Endodermal cell (in vitro differentiated cells): ENCODE results near the gene ASXL2. TPM values are rescaled to one million over a fixed set of nuclear protein-coding genes. Genes with fewer than 3 reads are reported as not detected.

ENCODE experiments used
- DNase-seq: peaks from one replicate; pipeline ENCODE4 v3.0.0-alpha.2; 2017
- H3K27ac ChIP-seq: 2 replicates; pipeline ENCODE4 v1.5.1; 2013; ENCODE audit warnings: mild to moderate bottlenecking, low read depth, low read length, moderate library complexity
- H3K27me3 ChIP-seq: 2 replicates; pipeline ENCODE4 v1.6.1; 2013; ENCODE audit warnings: mild to moderate bottlenecking, low read length, moderate library complexity; ENCODE audit not compliant: insufficient read depth, control insufficient read depth, poor library complexity, severe bottlenecking
- H3K36me3 ChIP-seq: 2 replicates; pipeline ENCODE4 v1.7.0; 2013; ENCODE audit warnings: mild to moderate bottlenecking, low read length, moderate library complexity; ENCODE audit not compliant: control insufficient read depth, insufficient read depth
- H3K4me1 ChIP-seq: one replicate; pipeline ENCODE4 v1.7.0; 2013; ENCODE audit warnings: low read length; ENCODE audit not compliant: control insufficient read depth, insufficient read depth
- H3K4me3 ChIP-seq: 2 replicates; pipeline ENCODE4 v1.5.1; 2013; ENCODE audit warnings: mild to moderate bottlenecking, low read length, moderate library complexity
- H3K9ac ChIP-seq: 2 replicates; pipeline ENCODE4 v1.6.1; 2013; ENCODE audit warnings: mild to moderate bottlenecking, low read length, moderate library complexity; ENCODE audit not compliant: poor library complexity, severe bottlenecking; ENCODE audit errors: extremely low read depth
- H3K9me3 ChIP-seq: 2 replicates; pipeline ENCODE4 v1.6.1; 2013; ENCODE audit warnings: mild to moderate bottlenecking, low read length, moderate library complexity; ENCODE audit not compliant: control insufficient read depth
- H3K27ac Mint-ChIP-seq: 2 replicates; pipeline ENCODE4 v1.8.0; 2020; ENCODE audit warnings: mixed read lengths
- H3K27me3 Mint-ChIP-seq: 2 replicates; pipeline ENCODE4 v1.8.0; 2021; ENCODE audit warnings: mild to moderate bottlenecking, mixed read lengths; ENCODE audit not compliant: insufficient read depth
- H3K36me3 Mint-ChIP-seq: 2 replicates; pipeline ENCODE4 v1.8.0; 2020; ENCODE audit warnings: low read depth, mixed read lengths
- H3K4me1 Mint-ChIP-seq: 2 replicates; pipeline ENCODE4 v1.8.0; 2020; ENCODE audit warnings: mixed read lengths
- H3K4me3 Mint-ChIP-seq: 2 replicates; pipeline ENCODE4 v1.8.0; 2020; ENCODE audit warnings: mild to moderate bottlenecking, moderate library complexity, mixed read lengths
- H3K9me3 Mint-ChIP-seq: 2 replicates; pipeline ENCODE4 v1.8.0; 2020; ENCODE audit warnings: mild to moderate bottlenecking, mixed read lengths
- WGBS, 2 experiments: methylation state at CpG; one replicate each; pipeline versions ENCODE4 v1.1.5 to v1.1.7; 2013; ENCODE audit warnings: missing lambda C conversion rate in 2 of 2, mixed read lengths in 1 of 2; ENCODE audit not compliant: insufficient coverage in 1 of 2, insufficient read length in 1 of 2; 5-methylcytosine and 5-hydroxymethylcytosine counted together
- total RNA-seq, 2 donors: library from RNA; stranded (reverse); fragmentation: NEBNext Ultra II Directional in 1 of 2; extraction: Animal tissue kit (Norgen Biotek cat#: 25700) in 1 of 2; gene quantifications; 2 replicates in 1 of 2; 3 replicates in 1 of 2; pipeline ENCODE4 v1.2.1, GENCODE V29; 2021
- TF ChIP-seq, protein P1 (sequence below): fragments of 200-600 bp; sonication (generic); conservative IDR thresholded peaks from 2 replicates; pipeline ENCODE4 v1.5.0; 2021; ENCODE audit warnings: antibody characterized with exemption, mild to moderate bottlenecking

Gene ASXL2
- total RNA-seq, 2 donors from 2014 or later: 33.2 to 41.7 TPM

DNA sequence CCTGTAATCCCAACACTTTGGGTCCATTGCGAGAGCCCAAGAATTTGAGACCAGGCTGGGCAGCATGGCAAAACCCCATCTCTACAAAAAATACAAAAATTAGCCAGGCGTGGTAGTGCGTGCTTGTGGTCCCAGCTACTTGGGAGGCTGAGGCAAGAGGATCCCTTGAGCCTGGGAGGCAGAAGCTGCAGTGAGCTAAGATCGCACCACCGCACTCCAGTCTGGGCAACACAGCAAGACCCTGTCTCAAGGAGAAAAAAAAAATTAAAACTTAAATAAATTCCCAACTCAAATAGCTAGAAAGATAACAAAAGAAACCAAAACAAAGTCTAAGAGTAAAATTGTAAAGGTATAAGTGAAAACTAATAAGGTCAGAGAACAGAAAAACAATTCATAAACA, 6.2 kb downstream of the ASXL2 start:
- H3K27ac ChIP-seq: no peak overlapping the region
- Mint-ChIP-seq H3K4me1 (peaks cover 4% of the 10 kb centered on the region), H3K9me3 (no peaks in the 10 kb centered on the region), H3K27ac (no peak overlapping the region), H3K27me3 (no peaks in the 10 kb centered on the region), H3K36me3 (peaks cover 30% of the 10 kb centered on the region), H3K4me3 (no peak overlapping the region)
- TF ChIP-seq, protein P1, sequence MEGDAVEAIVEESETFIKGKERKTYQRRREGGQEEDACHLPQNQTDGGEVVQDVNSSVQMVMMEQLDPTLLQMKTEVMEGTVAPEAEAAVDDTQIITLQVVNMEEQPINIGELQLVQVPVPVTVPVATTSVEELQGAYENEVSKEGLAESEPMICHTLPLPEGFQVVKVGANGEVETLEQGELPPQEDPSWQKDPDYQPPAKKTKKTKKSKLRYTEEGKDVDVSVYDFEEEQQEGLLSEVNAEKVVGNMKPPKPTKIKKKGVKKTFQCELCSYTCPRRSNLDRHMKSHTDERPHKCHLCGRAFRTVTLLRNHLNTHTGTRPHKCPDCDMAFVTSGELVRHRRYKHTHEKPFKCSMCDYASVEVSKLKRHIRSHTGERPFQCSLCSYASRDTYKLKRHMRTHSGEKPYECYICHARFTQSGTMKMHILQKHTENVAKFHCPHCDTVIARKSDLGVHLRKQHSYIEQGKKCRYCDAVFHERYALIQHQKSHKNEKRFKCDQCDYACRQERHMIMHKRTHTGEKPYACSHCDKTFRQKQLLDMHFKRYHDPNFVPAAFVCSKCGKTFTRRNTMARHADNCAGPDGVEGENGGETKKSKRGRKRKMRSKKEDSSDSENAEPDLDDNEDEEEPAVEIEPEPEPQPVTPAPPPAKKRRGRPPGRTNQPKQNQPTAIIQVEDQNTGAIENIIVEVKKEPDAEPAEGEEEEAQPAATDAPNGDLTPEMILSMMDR: no peak
- no peaks in the 10 kb centered on the region for H3K9me3 ChIP-seq
- no peak overlapping the region for H3K4me3 ChIP-seq
- no peak for DNase-seq
- no peaks in the 10 kb centered on the region for H3K27me3 ChIP-seq
- H3K4me1 ChIP-seq: no peaks in the 10 kb centered on the region
- peaks cover 39% of the 10 kb centered on the region for H3K36me3 ChIP-seq
- 90 to 94% methylated on average over 3 to 5 of the region's 5 CpGs for WGBS, 2 experiments
- H3K9ac ChIP-seq: no peak overlapping the region

DNA sequence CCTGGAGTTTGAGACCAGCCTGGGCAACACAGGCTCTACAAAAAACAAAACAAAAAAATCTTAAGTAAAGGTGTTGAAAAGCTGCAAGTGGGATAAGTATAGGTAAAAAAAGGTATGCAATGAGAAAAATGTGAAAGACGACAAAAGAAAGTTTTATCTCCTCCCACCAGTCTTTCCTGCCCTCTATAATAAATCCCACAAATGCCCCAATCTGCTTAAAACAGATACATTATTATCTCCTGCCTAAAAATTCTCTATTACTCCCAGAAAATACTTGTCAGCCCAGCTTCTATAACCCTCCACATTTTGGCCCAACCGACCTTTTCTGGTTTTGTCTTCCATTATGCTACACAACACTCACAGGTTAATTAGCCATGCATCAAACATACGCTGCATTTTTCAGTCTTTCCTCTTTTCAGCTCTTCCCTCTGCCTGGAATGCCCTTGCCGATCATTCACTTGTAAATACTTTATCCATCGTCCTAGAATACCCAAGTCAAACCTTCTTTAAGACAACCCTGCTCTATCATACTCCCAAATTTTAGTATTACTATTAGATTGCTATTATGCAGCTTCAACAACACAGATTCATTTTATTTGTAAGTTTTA, 10.8 kb downstream of the ASXL2 start:
- Histone ChIP-seq H3K4me1 (no peaks in the 10 kb centered on the region), H3K27ac (no peak overlapping the region), H3K36me3 (peaks cover 23% of the 10 kb centered on the region), H3K4me3 (no peak overlapping the region), H3K27me3 (no peaks in the 10 kb centered on the region), H3K9ac (no peak overlapping the region), H3K9me3 (no peaks in the 10 kb centered on the region)
- TF ChIP-seq, protein P1: no peak
- H3K4me1 Mint-ChIP-seq: no peaks in the 10 kb centered on the region
- no peak overlapping the region for H3K4me3 Mint-ChIP-seq
- H3K27me3 Mint-ChIP-seq: no peaks in the 10 kb centered on the region
- WGBS, 2 experiments: 62 to 66% methylated on average over 3 to 5 of the region's 5 CpGs
- DNase-seq: no peak
- no peak overlapping the region for H3K27ac Mint-ChIP-seq
- H3K9me3 Mint-ChIP-seq: no peaks in the 10 kb centered on the region
- peaks cover 36% of the 10 kb centered on the region for H3K36me3 Mint-ChIP-seq

DNA sequence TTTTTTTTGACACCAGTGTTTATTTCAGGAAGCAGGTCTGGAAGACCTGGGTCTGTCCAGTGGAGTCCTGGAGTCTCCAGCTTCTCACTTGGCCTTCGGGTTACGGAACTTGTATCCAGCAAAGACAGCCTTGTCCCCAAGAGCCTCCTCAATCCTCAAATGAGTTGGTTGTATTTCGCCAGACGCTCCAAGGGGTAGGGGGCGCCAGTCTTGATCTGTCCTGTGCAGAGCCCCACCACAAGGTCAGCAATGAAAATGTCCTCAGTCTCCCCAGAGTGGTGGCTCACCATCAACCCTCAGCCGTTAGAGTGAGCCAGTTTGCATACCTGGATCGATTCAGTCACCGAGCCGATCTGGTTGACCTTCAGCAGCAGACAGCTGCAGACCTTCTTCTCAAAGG, 21.9 kb downstream of the ASXL2 start:
- H3K9me3 Mint-ChIP-seq: no peaks in the 10 kb centered on the region
- Histone ChIP-seq H3K36me3 (peaks cover 4% of the 10 kb centered on the region), H3K9ac (no peak overlapping the region), H3K4me3 (no peak overlapping the region), H3K27me3 (no peaks in the 10 kb centered on the region), H3K9me3 (no peaks in the 10 kb centered on the region), H3K4me1 (no peaks in the 10 kb centered on the region), H3K27ac (no peak overlapping the region)
- DNase-seq: peak; percentile 79
- no peak overlapping the region for H3K4me3 Mint-ChIP-seq
- H3K4me1 Mint-ChIP-seq: peaks cover 20% of the 10 kb centered on the region
- 91 to 93% methylated on average over 9 of the region's 9 CpGs for WGBS, 2 experiments
- H3K27ac Mint-ChIP-seq: no peak overlapping the region
- H3K27me3 Mint-ChIP-seq: no peaks in the 10 kb centered on the region
- peaks cover 4% of the 10 kb centered on the region for H3K36me3 Mint-ChIP-seq
- TF ChIP-seq, protein P1: peak; percentile 62
